H1 (cell line): ENCODE data around the gene IQCF5. TPM values are rescaled to one million over a fixed set of nuclear protein-coding genes. Genes with fewer than 3 reads are reported as not detected.
A peak's percentile ranks its signal among the peaks of the same experiment; 100 is the strongest.

ENCODE experiments used
- CTCF ChIA-PET: fragments of 300-600 bp; sonication (Branson Sonifier 250); formaldehyde crosslinking; loops from one replicate; lab custom pipeline; 2021; ENCODE audit not compliant: partially characterized antibody; lab: Charles Lee
- POLR2A ChIA-PET: fragments of 300-600 bp; sonication (Branson Sonifier 250); formaldehyde crosslinking; loops from one replicate; lab custom pipeline; 2021; ENCODE audit warnings: inconsistent platforms; ENCODE audit not compliant: partially characterized antibody; lab: Charles Lee
- DNase-seq, 2 experiments: peaks; one replicate each; pipeline versions ENCODE4 v3.0.0 to v3.0.0-alpha.2; 2010 to 2022; ENCODE audit warnings: low spot score in 2 of 2, low read depth in 1 of 2, mixed read lengths in 1 of 2
- FAIRE-seq: peaks from 2 replicates; lab custom pipeline; 2011; peaks lifted over from hg19 to GRCh38; lab: Jason Lieb, UNC
- H2AFZ ChIP-seq: 2 replicates; pipeline ENCODE4 v1.8.1; 2012; ENCODE audit warnings: low read length, inconsistent platforms
- H2AK5ac ChIP-seq: 2 replicates; pipeline ENCODE4 v1.6.1; 2013; ENCODE audit warnings: low read depth, low read length
- H2BK120ac ChIP-seq: replicated peaks from 2 replicates; pipeline ENCODE3; 2013; ENCODE audit warnings: low read depth, low read length, inconsistent platforms
- H2BK12ac ChIP-seq: 2 replicates; pipeline ENCODE4 v1.6.1; 2013; ENCODE audit warnings: low read depth, low read length
- H2BK15ac ChIP-seq: 2 replicates; pipeline ENCODE4 v1.6.1; 2013; ENCODE audit warnings: low read length
- H2BK20ac ChIP-seq: 2 replicates; pipeline ENCODE4 v1.6.1; 2013; ENCODE audit warnings: low read length
- H2BK5ac ChIP-seq: 2 replicates; pipeline ENCODE4 v1.6.1; 2013; ENCODE audit warnings: low read depth, low read length
- H3K14ac ChIP-seq: 2 replicates; pipeline ENCODE4 v1.6.1; 2013; ENCODE audit warnings: inconsistent platforms; ENCODE audit not compliant: insufficient read length
- H3K18ac ChIP-seq: 2 replicates; pipeline ENCODE4 v1.6.1; 2013; ENCODE audit warnings: low read length; ENCODE audit errors: extremely low read depth
- H3K23ac ChIP-seq: 2 replicates; pipeline ENCODE4 v1.6.1; 2013; ENCODE audit warnings: inconsistent platforms; ENCODE audit not compliant: insufficient read length
- H3K23me2 ChIP-seq: 2 replicates; pipeline ENCODE4 v1.6.1; 2013; ENCODE audit warnings: low read depth, low read length
- H3K27ac ChIP-seq: 2 replicates; pipeline ENCODE4 v1.6.1; 2011; ENCODE audit warnings: low read depth, low read length, inconsistent platforms
- H3K27me3 ChIP-seq, 4 experiments: replicated peaks in 1 of 4; 1 replicate in 1 of 4; 2 replicates in 3 of 4; pipeline versions ENCODE4 v1.6.1 to v1.8.1; 2011 to 2013; ENCODE audit warnings: low read length in 3 of 4, mild to moderate bottlenecking in 3 of 4, inconsistent platforms in 2 of 4, mixed read lengths in 2 of 4, moderate library complexity in 1 of 4; ENCODE audit not compliant: control insufficient read depth in 3 of 4, insufficient read depth in 3 of 4; ENCODE audit errors: extremely low read depth in 1 of 4
- H3K36me3 ChIP-seq, 4 experiments: 2 replicates each; pipeline versions ENCODE4 v1.6.1 to v1.8.1; 2011 to 2013; ENCODE audit warnings: mild to moderate bottlenecking in 4 of 4, low read length in 3 of 4, moderate library complexity in 2 of 4, control low read depth in 1 of 4, inconsistent platforms in 1 of 4; ENCODE audit not compliant: insufficient read depth in 4 of 4, control insufficient read depth in 2 of 4
- H3K4ac ChIP-seq: replicated peaks from 2 replicates; pipeline ENCODE3; 2013; ENCODE audit warnings: low read length, low read depth, mixed read lengths, inconsistent platforms; ENCODE audit not compliant: insufficient read length
- H3K4me1 ChIP-seq, 4 experiments: replicated peaks in 1 of 4; 1 replicate in 1 of 4; 2 replicates in 3 of 4; pipeline versions ENCODE4 v1.6.1 to v1.8.1; 2011 to 2013; ENCODE audit warnings: low read length in 3 of 4, inconsistent platforms in 2 of 4, mixed read lengths in 1 of 4; ENCODE audit not compliant: insufficient read depth in 4 of 4, control insufficient read depth in 3 of 4
- H3K4me2 ChIP-seq, 2 experiments: 2 replicates each; pipeline versions ENCODE4 v1.6.1 to v1.8.1; 2011 to 2013; ENCODE audit warnings: low read depth in 2 of 2, low read length in 2 of 2, control low read depth in 1 of 2, inconsistent platforms in 1 of 2, mild to moderate bottlenecking in 1 of 2; ENCODE audit not compliant: insufficient read depth in 1 of 2
- H3K4me3 ChIP-seq, 4 experiments: fragments of 200-600, 300-600 bp in 1 of 4; sonication (generic), shearing (Covaris generic), sonication (Bioruptor Twin) in 1 of 4; 2 replicates each; pipeline versions ENCODE4 v1.5.1 to v1.8.1; 2011 to 2016; ENCODE audit warnings: low read length in 4 of 4, low read depth in 3 of 4, control low read depth in 2 of 4, inconsistent platforms in 2 of 4, mild to moderate bottlenecking in 2 of 4, mixed read lengths in 1 of 4, moderate library complexity in 1 of 4; ENCODE audit not compliant: insufficient read depth in 2 of 4; ENCODE audit errors: extremely low read depth in 1 of 4
- H3K56ac ChIP-seq: replicated peaks from 2 replicates; pipeline ENCODE3; 2013; ENCODE audit warnings: low read depth, mild to moderate bottlenecking, mixed read lengths, low read length, inconsistent platforms; ENCODE audit not compliant: insufficient read length
- H3K79me1 ChIP-seq: 2 replicates; pipeline ENCODE4 v1.6.1; 2013; ENCODE audit warnings: low read depth, low read length, control low read depth
- H3K79me2 ChIP-seq, 2 experiments: 2 replicates each; pipeline versions ENCODE4 v1.6.1 to v1.8.1; 2012 to 2013; ENCODE audit warnings: low read length in 2 of 2, mild to moderate bottlenecking in 2 of 2, inconsistent platforms in 1 of 2; ENCODE audit not compliant: insufficient read depth in 2 of 2, control insufficient read depth in 1 of 2
- H3K9ac ChIP-seq, 4 experiments: replicated peaks in 1 of 4; 1 replicate in 1 of 4; 2 replicates in 3 of 4; pipeline versions ENCODE4 v1.6.1 to v1.8.1; 2011 to 2013; ENCODE audit warnings: low read depth in 3 of 4, low read length in 3 of 4, control low read depth in 2 of 4, mild to moderate bottlenecking in 2 of 4, moderate library complexity in 2 of 4, inconsistent platforms in 1 of 4; ENCODE audit errors: extremely low read depth in 1 of 4
- H3K9me3 ChIP-seq, 2 experiments: 2 replicates each; pipeline versions ENCODE4 v1.6.1 to v1.8.1; 2012 to 2013; ENCODE audit warnings: mild to moderate bottlenecking in 2 of 2, moderate library complexity in 2 of 2, control low read depth in 1 of 2, inconsistent platforms in 1 of 2, low read depth in 1 of 2, low read length in 1 of 2, mixed read lengths in 1 of 2; ENCODE audit not compliant: insufficient read depth in 2 of 2
- H4K20me1 ChIP-seq, 2 experiments: replicated peaks in 1 of 2; 2 replicates each; pipeline versions ENCODE3 to v1.8.1; 2011 to 2013; ENCODE audit warnings: inconsistent platforms in 2 of 2, low read length in 2 of 2, mild to moderate bottlenecking in 1 of 2; ENCODE audit not compliant: insufficient read depth in 2 of 2, control insufficient read depth in 1 of 2
- H4K5ac ChIP-seq: 2 replicates; pipeline ENCODE4 v1.6.1; 2013; ENCODE audit warnings: low read length, low read depth, mixed read lengths, inconsistent platforms; ENCODE audit not compliant: insufficient read length
- H4K8ac ChIP-seq: 2 replicates; pipeline ENCODE4 v1.8.0; 2013; ENCODE audit warnings: mild to moderate bottlenecking, moderate library complexity, low read length, inconsistent platforms; ENCODE audit not compliant: insufficient read depth; ENCODE audit errors: extremely low read depth
- H4K91ac ChIP-seq: replicated peaks from 2 replicates; pipeline ENCODE3; 2013; ENCODE audit warnings: low read length, mixed read lengths, inconsistent platforms; ENCODE audit not compliant: insufficient read length
- NANOG ChIP-seq: IDR thresholded peaks from 2 replicates; pipeline ENCODE4 v1.6.1; 2011; ENCODE audit warnings: low read length, low read depth, mild to moderate bottlenecking, inconsistent platforms; ENCODE audit not compliant: insufficient read depth, poor library complexity, severe bottlenecking
- RAD21 ChIP-seq, 2 experiments: IDR thresholded peaks in 1 of 2; conservative IDR thresholded peaks in 1 of 2; 2 replicates each; pipeline ENCODE4 v1.6.1; 2011; ENCODE audit warnings: low read depth in 2 of 2, low read length in 2 of 2, improper control_type of control experiment in 1 of 2, inconsistent platforms in 1 of 2, mild to moderate bottlenecking in 1 of 2, moderate library complexity in 1 of 2
- YY1 ChIP-seq: IDR thresholded peaks from 2 replicates; pipeline ENCODE4 v1.6.1; 2011; ENCODE audit warnings: low read depth, mild to moderate bottlenecking, low read length
- WGBS, 2 experiments: shearing (Covaris generic) in 1 of 2; methylation state at CpG; one replicate each; pipeline versions ENCODE4 v1.1.6 to v1.1.7; 2013 to 2015; ENCODE audit warnings: low lambda C conversion rate in 2 of 2, mixed read lengths in 2 of 2, inconsistent platforms in 1 of 2, low coverage in 1 of 2, missing lambda C conversion rate in 1 of 2; ENCODE audit not compliant: insufficient replicate concordance in 2 of 2, insufficient coverage in 1 of 2, insufficient read length in 1 of 2; ENCODE audit errors: extremely low coverage in 1 of 2, missing lambda C conversion rate in 1 of 2; 5-methylcytosine and 5-hydroxymethylcytosine counted together
- polyA plus RNA-seq, 7 experiments: library from polyadenylated mRNA; depleted of rRNA in 3 of 7; stranded (reverse) in 5 of 7; unstranded in 2 of 7; fragments of >200 nt in 5 of 7; fragments of 200-250 nt in 2 of 7; gene quantifications; 1 replicate in 5 of 7; 2 replicates in 1 of 7; 4 replicates in 1 of 7; pipeline versions ENCODE4 v1.2.1 to v1.2.3, GENCODE V29; 2011 to 2013; ENCODE audit warnings: missing spikeins in 2 of 7, mixed read lengths in 2 of 7
- total RNA-seq: library from RNA; stranded (reverse); fragmentation: NEBNext Ultra II Directional; extraction: Animal tissue kit (Norgen Biotek cat#: 25700); gene quantifications from 2 replicates; pipeline ENCODE4 v1.2.1, GENCODE V29; 2021

Gene IQCF5
- total and polyA plus RNA-seq, 2 of the 8 experiments (the other 6 are each of a cell fraction or from before 2014, with no cell fraction given), result not detected

DNA sequence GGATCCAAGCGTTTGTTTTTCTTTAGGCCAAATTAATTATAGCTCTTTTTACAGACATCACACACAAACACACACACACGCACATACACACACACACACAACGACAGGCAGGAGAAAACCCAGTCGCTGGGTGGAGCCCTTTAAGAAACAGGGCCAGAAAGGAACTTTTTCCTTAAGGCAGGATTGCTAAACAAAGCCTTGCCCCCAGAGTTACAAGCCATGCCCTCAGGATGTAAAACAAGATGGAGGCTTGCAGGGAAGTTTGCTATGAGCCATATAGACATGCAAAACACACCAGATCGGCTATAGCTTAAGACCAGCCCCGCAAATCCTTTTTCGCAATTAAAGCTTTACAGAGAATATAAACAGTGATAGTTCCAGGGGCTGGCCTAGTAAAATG is 30.3 kb downstream of the IQCF5 start:
- TF ChIP-seq YY1, result peak; percentile 85
- peak in 1 of 2 experiments; percentile 1; a peak in 1 of 4 replicates for TF ChIP-seq RAD21 (IDR thresholded peaks at IDR 0.05 in 1 of 2, conservative IDR thresholded peaks at IDR 0.05 in 1 of 2; ENCODE audit: low read depth in 2 of 2, low read length in 2 of 2)
- TF ChIP-seq NANOG, result no peak

More for the DNA sequence above, 30.3 kb downstream of the IQCF5 start:
- Histone ChIP-seq H3K14ac (no peak overlapping the region), H2BK15ac (no peak overlapping the region), H2BK12ac (no peak overlapping the region), H3K18ac (no peak overlapping the region; the same call in 1 of the 2 replicates), H4K91ac (no peak overlapping the region), H2BK5ac (no peak overlapping the region), H3K56ac (no peak overlapping the region), H3K4ac (no peak overlapping the region), H4K20me1 (no peaks in the 10 kb centered on the region), H2AK5ac (no peak overlapping the region), H4K8ac (no peak overlapping the region), H3K23ac (no peak overlapping the region), H2BK20ac (no peak overlapping the region), H3K4me2 (no peak overlapping the region), H3K4me3 (no peak overlapping the region), H3K27me3 (no peaks in the 10 kb centered on the region), H3K36me3 (no peaks in the 10 kb centered on the region), H2BK120ac (no peak overlapping the region), H3K4me1 (peaks cover 0 to 3% (median 0%) of the 10 kb centered on the region in 4 experiments; a peak in 3 of 7 replicates), H3K9me3 (no peaks in the 10 kb centered on the region), H3K27ac (no peak overlapping the region), H4K5ac (no peak overlapping the region), H3K79me1 (no peaks in the 10 kb centered on the region), H3K79me2 (no peaks in the 10 kb centered on the region), H3K23me2 (no peaks in the 10 kb centered on the region), H2AFZ (peak overlapping the region; percentile 90), H3K9ac (no peak overlapping the region)
- POLR2A ChIA-PET, result no interaction called here
- peak in 1 of 2 experiments; percentile 34 for DNase-seq
- FAIRE-seq, result peak; percentile 62
- CTCF ChIA-PET, result interaction anchor here (1.3 to 2.6 kb wide), 2 partner anchors 8 to 25 kb away, joined by 3 to 14 read pairs; no protein-coding TSS in a partner anchor
- WGBS, 2 experiments, result 78% methylated on average over 7 of the region's 7 CpGs; no CpG with 5 or more reads in 1 of the 2 experiments
